ENCODE measurements around the gene CILP2.

CILP2 gene, protein sequence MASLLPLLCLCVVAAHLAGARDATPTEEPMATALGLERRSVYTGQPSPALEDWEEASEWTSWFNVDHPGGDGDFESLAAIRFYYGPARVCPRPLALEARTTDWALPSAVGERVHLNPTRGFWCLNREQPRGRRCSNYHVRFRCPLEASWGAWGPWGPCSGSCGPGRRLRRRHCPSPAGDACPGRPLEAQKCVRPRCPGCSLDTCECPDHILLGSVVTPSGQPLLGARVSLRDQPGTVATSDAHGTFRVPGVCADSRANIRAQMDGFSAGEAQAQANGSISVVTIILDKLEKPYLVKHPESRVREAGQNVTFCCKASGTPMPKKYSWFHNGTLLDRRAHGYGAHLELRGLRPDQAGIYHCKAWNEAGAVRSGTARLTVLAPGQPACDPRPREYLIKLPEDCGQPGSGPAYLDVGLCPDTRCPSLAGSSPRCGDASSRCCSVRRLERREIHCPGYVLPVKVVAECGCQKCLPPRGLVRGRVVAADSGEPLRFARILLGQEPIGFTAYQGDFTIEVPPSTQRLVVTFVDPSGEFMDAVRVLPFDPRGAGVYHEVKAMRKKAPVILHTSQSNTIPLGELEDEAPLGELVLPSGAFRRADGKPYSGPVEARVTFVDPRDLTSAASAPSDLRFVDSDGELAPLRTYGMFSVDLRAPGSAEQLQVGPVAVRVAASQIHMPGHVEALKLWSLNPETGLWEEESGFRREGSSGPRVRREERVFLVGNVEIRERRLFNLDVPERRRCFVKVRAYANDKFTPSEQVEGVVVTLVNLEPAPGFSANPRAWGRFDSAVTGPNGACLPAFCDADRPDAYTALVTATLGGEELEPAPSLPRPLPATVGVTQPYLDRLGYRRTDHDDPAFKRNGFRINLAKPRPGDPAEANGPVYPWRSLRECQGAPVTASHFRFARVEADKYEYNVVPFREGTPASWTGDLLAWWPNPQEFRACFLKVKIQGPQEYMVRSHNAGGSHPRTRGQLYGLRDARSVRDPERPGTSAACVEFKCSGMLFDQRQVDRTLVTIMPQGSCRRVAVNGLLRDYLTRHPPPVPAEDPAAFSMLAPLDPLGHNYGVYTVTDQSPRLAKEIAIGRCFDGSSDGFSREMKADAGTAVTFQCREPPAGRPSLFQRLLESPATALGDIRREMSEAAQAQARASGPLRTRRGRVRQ
- total RNA-seq, result 0 to 1.7 (median 0.42) reads per million in 18 experiments

DNA sequence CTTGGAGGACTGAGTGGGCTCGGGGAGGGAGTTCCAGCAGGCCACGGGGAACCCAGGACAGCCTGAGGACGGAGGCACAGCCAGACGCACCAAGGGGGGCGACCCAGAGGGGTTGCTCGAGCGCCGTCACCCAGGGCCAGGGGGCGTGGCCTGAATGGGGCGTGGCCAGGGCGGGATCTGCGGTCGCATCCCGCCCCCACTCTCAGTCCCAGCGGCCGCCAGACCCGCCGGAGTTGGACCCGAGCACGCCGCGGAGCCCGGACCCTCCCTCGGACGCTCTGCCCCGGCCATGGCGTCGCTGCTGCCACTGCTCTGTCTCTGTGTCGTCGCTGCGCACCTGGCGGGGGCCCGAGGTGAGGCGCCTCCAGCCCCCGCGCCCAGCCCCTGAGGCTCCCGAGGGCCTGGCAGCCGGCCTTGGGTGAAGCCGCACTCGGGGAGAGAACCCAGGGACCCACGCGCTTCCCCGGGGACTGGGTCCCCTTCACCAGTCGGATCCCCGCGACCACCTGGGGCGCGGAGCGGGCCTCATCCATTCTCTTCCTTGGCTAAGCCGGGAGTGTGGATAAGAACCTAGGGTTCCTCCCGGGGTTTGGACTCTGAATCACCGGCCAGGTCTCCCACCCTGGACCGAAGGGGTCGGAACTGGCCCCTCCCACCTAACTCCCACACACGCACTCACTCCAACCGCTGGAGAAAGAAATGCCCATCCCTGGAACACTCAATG is at the start of gene CILP2:
TSS of gene CILP2 (plus strand) at position 205 of the 724 bp plus-strand sequence. CDS start at position 290, 85 bp downstream.
- no peak for DNase-seq

DNA sequence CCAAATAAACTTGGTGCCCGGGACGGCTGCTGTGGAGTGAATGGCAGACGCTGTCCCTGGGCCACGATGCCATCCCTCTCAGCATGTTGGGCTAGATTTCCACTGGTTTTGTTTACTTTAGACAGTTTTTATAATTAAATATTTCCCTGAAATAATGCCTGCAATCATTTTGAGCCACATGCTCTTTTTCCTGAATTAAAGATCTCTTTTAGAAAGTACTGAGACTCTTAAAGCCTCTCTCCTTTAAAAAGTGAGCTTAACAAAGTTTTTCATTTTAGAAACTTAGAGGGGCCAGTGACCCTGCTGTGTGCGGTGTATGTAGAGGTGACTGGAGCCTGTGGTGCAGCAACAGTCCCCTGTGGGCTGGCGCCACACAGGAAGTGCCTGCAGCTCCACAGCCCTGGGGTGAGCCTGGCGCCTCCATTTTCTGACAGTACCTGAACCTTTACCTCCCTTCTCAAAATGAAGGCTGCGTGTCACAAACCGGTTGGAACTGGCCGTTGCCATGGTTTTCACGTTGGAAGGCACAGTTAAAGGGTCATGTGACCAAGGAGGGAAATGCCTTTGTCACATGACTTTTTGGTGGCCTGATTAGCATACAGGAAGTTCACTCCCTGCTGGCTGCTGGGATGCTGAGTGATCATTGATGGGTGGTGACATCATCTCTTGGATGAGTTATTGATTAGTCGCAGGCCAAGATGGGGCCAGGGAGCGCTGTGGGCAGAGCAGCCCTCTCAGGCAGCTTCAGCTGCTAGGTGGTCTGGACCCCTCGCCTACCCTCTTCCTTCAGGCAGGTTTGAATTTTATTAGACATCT is 49.0 kb upstream of the CILP2 start:
- DNase-seq, result peak; percentile 83 to 91

DNA sequence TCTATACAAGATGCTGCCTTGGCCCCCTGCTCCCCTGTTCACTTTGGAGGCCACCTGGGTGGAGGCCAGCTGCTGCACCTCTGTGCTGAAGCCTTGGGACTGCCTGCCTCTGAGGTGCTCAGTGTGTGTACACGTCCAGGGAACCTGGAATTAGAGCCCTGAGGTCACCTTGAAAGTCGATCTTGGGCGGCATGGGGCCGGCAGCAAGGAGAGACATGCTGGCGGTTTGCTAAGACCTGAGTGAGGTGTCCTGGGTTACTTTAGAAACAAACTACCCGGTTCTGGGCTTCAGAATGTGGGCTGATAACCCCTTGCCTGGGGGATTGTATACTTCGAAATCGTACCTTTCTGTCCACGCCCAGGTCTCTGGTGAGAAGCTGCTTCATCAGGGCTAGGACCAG is 48.3 kb upstream of the CILP2 start:
- no peak for DNase-seq

DNA sequence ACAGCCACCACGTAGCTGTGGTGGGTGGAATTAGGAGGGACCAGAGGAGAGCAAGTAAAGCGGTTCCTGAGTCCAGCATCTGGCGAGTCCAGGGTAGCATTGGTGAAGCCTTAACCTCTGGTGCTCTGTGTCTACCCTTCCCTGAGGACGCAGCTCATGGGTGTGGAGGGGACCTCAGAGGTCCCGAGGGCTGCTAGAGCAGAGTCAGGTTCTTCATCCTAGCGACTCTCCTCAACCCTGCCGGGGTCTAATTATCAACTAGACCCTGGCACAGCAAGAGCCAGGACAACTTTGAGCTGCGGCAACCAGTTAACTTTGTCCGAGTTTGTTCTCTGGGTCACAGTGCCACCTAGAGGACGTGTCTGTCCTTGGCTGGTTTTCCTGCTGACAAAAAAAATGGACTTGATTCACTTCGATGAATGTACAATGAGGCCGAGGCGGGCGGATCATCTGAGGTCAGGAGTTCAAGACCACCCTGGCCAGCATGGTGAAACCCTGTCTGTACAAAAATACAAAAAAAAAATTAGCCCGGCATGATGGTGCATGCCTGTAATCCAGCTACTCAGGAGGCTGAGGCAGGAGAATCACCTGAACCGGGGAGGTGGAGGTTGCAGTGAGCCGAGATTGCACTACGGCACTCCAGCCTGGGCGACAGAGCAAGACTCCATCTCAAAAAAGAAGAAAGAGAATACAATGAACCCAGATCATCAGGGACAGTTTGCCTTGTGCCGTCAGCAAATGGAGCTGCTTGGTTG is 47.7 kb upstream of the CILP2 start:
- DNase-seq, result peak; percentile 78 to 82

DNA sequence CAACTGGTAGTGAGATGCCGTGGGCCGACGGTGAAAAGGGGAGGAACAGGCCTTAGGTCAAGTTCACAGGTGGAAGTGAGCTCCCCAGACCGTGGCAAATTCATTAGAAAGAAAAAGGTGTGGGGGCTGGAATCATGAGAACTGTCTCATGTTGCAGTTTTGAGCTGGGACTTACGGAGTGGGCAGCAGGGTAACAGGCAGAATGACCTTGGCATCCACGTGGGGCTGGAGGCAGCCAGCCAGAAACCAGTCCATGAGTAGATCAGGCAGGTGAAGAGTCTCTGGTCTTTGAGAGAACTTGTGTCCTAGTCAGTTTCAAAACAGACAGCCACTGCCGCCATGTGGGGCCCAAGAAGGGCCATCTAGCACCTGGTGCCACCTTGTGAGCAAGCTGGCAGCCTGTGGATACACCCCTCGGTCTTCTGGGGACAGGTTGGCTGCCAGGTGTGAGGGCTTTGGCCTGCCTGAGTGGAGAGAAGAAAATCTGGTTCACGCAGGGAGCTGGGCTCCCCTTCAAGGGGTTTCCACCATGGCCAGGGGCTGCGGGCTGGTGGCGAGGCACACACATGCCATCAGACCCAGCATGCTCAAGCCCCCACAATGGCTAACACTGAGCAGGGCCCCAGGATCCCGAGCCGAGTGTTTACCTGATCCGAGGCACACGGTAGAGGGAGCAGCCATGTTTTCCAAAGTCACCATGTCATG is 46.6 kb upstream of the CILP2 start:
- DNase-seq, result no peak

DNA sequence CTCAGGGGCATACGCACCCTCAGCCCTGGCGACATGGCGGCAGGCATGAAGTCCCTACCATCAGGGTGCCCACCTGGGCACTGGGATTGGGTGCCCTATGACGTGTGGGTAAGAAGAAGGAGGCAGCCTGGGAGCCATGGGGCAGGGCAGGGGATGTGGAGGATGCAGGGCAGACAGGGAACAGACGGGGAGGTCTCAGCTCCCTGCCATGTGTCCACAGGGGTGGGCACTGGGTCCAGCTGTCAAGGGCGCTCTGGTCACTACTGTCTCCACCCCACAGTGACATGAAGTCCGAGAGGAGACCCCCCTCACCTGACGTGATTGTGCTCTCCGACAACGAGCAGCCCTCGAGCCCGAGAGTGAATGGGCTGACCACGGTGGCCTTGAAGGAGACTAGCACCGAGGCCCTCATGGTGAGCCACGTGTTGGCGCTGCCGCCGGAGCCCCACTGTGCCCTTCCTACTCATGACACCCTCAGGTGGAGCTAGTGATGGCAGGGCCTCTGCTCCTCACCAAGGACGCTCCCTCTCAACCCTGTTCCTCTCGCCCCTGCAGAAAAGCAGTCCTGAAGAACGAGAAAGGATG is 45.9 kb upstream of the CILP2 start:
- no peak for DNase-seq

DNA sequence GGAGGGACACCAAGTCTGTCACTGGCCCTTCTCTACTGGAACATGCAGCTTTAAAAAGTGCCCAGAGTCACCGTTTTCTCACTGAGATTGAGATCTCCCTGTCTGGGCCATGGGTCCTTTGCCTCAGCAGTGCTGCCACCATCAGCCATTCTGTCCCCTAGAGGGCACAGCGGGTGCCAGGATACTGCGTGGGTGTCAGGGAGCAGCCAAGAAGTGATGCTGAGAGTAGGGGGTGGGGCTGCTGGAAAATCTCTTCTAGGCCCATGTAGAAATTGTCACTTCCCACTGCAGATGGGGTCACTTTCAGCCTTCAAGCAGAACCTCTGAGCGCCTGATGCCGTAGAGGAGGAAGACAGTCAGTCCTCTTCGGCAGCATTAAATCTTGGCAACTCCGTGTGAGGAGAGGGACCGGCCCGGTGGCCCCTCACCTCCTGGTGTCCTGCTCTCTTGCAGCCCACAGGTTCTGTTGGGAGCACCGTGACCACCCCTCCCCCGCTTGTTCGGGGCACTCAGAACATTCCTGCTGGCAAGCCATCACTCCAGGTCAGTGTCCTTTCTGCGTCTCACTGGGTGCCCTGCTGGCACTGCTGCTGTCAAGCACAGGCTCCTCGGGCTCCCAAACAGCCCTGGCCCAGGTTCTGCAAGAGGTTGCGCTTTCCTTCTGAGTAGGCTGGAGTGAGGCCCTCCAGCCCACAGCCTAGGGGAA is 44.1 kb upstream of the CILP2 start:
- peak; percentile 9 to 34 for DNase-seq

DNA sequence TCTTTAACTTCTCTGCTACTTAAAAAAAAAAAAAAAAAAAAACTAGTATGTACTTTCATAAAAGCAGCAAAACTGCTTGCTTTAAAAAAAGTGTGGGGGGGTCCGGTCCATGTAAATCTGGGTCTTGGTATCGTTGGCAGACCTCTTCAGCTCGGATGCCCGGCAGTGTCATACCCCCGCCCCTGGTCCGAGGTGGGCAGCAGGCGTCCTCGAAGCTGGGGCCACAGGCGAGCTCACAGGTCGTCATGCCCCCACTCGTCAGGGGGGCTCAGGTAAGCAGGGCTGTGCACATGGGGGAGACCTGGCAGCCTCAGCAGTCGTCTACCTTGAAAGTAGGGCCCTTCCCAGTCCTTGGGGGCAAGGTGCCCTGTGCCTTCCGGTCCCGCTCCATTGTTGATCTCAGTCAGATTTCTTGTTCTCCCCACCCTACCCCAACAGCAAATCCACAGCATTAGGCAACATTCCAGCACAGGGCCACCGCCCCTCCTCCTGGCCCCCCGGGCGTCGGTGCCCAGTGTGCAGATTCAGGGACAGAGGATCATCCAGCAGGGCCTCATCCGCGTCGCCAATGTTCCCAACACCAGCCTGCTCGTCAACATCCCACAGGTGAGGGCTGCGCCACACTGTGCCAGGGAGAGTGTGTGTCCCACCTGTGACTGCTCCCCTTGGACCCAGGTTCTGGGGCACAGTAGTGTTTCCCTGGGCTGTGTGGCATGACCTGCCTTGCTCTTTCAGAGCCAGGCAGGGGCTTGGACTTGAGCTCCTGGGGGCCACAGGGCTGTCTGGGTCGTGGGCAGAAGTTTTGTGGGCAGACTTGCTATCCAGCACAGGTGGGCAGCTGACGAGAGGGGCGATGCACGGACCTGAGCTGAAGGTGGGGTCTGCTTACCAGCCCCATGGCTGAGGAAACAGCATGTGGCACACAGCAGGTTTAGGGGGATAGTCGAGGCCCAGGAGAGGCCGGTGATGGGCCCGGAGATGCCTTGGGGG is 42.2 kb upstream of the CILP2 start:
- DNase-seq, result no peak

DNA sequence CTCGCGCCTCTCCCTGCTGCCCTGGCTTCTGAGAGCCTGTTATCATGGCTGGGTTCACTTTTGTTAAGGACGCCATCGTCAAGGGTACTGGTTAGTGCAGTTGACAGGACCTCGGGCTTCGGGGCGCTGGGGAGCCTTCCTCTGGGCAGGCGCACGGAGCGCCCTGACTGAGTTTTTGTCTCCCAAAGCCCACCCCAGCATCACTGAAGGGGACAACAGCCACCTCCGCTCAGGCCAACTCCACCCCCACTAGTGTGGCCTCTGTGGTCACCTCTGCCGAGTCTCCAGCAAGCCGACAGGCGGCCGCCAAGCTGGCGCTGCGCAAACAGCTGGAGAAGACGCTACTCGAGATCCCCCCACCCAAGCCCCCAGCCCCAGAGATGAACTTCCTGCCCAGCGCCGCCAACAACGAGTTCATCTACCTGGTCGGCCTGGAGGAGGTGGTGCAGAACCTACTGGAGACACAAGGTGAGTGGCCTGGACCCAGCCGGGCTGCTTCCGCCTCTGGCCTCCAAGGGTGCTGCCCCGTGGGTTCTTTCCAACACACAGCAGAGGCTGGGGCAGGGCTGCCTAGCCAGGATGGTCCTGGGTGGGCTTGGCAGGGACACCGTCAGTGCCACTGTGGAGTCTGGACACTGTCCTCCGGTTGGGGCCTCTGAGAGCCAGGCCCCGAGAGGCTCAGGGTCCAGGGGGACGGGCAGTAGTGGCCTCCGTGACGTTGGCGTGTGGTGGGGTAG is 39.6 kb upstream of the CILP2 start:
- no peak for DNase-seq

DNA sequence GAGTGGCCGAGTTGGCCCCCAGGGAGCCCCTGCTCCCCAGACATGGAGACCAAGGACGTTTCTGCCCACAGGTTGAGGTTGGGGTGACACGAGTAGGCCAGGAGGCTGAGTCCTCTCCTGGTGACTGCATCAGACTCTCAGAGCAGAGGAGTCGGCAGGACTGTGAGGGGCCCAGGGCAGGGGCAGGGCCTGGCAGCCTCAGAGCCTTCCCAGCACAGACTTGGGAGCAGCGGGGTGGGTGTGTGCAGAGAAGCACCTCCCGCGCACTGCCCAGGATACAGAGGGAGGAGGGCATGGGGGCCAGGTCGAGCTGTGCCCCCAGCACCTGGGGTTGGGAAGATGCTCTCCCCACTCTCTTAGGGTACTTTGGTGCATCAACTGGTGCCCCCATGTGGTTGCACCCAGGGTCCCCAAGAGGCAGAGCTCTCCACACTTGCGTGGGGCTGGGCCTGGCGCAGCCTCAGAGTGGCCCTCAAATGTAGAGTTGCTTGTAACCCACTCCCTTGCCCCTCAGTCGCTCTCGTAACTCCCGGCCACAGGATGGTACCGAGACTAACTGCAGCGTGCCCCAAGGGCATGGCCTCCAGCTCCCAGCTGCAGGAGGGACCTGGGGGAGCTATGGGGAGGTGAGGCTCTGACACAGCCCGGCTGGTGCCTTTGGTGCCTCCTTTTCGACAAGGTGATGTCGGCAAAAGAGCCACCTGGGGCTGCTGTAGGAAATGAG is 38.6 kb upstream of the CILP2 start:
- DNase-seq, result no peak

DNA sequence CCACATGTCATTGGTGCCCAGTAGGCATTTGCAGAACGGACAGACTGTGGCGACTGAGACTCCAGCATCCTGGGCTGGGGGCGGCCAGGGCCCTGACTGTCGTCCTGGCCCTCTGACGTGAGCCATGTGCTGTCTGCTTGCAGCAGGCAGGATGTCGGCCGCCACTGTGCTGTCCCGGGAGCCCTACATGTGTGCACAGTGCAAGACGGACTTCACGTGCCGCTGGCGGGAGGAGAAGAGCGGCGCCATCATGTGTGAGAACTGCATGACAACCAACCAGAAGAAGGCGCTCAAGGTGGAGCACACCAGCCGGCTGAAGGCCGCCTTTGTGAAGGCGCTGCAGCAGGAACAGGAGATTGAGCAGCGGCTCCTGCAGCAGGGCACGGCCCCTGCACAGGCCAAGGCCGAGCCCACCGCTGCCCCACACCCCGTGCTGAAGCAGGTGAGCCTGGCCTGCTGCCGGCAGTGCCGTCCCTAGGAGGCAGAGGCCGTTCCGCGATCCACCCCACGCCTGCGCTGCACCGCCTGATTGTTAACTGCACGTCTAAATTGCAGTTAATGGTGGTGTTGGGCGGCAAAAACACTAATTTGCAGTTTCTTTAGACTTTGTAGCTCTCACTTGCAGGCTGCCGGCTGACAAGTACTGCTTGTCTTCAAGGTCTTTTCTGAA is 37.0 kb upstream of the CILP2 start:
- no peak for DNase-seq

DNA sequence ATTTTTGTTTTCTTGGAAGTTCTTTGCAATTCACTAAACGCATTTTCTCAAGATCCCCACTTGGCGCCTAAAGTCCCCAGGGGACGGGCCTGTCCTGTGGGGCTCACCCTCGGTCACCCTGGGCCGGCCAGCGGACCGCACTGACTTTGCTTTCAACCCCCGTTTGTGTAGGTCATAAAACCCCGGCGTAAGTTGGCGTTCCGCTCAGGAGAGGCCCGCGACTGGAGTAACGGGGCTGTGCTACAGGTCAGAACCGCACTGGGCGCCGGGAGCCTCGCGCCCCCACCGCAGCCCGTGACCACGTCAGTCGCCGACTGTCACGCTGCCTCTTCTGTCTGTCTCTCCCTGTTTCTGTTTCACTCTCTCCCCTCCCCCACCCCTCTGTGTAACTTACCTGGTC is 36.3 kb upstream of the CILP2 start:
- no peak for DNase-seq

DNA sequence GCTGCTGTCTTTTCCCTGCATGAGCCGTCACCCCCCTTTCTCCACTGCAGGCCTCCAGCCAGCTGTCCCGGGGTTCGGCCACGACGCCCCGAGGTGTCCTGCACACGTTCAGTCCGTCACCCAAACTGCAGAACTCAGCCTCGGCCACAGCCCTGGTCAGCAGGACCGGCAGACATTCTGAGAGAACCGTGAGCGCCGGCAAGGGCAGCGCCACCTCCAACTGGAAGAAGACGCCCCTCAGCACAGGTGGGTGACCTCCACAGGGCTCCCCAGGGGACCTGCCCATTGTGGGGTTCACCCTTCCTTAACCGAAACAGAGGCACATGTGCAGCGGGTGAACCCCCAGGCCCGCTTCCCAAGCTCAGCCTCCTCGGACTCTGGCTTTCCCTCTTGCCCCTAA is 35.8 kb upstream of the CILP2 start:
- no peak for DNase-seq

DNA sequence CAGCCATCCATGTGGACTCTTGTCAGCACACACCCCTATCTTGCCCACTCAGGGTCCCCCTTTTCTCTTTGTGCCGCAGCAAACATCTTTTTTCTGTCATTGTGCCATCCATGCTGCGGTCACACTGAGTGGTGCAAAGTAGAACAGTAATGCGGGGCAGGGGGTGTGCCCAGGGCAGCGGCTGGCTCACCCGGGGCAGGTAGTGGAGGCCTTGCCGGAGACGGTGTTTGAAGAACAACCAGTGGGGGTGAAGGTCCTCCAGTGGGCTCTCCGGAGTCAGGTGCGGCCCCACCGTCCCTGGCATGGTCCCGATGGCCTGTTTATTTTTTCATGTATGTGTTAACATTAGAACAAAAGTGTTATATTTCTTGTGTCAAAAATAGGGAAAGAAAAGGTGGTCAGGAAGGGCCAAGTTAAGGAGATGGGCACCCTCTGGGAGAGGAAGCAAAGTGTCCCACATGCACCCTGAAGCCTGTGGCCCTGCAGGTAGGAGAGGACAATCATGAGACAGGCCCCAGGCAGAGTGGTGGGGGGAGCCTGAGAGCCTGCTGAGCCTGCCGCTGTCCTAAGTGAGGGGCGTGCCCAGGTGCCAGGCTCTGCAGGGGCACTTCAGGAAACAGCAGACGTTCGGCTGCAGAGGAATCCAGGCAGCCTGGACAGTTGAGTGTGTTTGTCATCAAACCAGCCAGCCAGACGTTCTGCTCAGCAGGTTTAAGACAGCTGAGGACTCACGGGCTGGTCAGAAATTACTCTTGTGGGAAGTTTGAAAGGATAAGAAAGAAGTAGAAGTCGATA is 35.1 kb upstream of the CILP2 start:
- DNase-seq, result no peak

All from inflammatory macrophage (primary cell).